ENCODE measurements around the gene CLEC1A. TPM values are rescaled to one million over a fixed set of nuclear protein-coding genes. Genes with fewer than 3 reads are reported as not detected.

CLEC1A gene
- total RNA-seq, 1 experiment from 2014 or later = 0.41 TPM

DNA sequence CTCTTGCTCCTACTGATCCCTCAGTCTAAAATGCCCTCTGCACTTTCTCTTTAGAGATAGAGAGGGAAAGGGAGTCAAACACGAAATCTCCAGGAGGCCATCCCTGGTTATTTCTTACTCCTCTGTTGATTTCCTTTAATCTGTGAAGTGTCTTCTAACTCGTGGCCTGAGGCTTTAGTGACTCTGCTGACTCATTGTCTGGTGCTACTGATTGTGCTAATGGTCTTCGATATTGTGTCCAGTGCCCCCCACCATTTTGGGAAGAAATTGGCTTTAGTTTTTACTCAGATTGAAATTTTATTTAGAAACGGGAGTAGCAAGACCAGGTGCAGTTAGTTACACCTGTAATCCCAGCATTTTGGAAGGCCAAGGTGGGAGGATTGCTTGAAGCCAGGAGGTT, 67.5 kb downstream of the CLEC1A start:
- Histone ChIP-seq H3K27ac (ENCODE audit: low read length) (no peak overlapping the region), H3K9me3 (ENCODE audit: control insufficient read depth, insufficient read depth, low read depth, low read length) (no peaks in the 10 kb centered on the region), H3K27me3 (ENCODE audit: control insufficient read depth, insufficient read depth, low read length) (no peaks in the 10 kb centered on the region), H3K36me3 (ENCODE audit: control insufficient read depth, insufficient read depth, low read length) (no peaks in the 10 kb centered on the region), H3K4me3 (ENCODE audit: low read depth in 2 of 2, low read length in 2 of 2) (no peak overlapping the region), H3K4me1 (ENCODE audit: control insufficient read depth, insufficient read depth, low read length) (no peaks in the 10 kb centered on the region)
- ChIA-PET POLR2A (no interaction called here), CTCF (no interaction called here)
- BruUV-seq (replicated peaks) = no TSS peak
- no peak for ATAC-seq
- DNase-seq (ENCODE audit: low read depth, low spot score) = no peak
- TF ChIP-seq SIN3A (IDR thresholded peaks at IDR 0.05; ENCODE audit: borderline replicate concordance, insufficient read depth, low read depth, low read length) (no peak), POLR2AphosphoS5 (IDR thresholded peaks at IDR 0.05; ENCODE audit: low read depth, low read length) (no peak), CTCF (IDR thresholded peaks at IDR 0.05) (no peak), TCF7L2 (IDR thresholded peaks at IDR 0.05; ENCODE audit: low read depth, low read length) (no peak)
- TF ChIP-seq, protein P1, sequence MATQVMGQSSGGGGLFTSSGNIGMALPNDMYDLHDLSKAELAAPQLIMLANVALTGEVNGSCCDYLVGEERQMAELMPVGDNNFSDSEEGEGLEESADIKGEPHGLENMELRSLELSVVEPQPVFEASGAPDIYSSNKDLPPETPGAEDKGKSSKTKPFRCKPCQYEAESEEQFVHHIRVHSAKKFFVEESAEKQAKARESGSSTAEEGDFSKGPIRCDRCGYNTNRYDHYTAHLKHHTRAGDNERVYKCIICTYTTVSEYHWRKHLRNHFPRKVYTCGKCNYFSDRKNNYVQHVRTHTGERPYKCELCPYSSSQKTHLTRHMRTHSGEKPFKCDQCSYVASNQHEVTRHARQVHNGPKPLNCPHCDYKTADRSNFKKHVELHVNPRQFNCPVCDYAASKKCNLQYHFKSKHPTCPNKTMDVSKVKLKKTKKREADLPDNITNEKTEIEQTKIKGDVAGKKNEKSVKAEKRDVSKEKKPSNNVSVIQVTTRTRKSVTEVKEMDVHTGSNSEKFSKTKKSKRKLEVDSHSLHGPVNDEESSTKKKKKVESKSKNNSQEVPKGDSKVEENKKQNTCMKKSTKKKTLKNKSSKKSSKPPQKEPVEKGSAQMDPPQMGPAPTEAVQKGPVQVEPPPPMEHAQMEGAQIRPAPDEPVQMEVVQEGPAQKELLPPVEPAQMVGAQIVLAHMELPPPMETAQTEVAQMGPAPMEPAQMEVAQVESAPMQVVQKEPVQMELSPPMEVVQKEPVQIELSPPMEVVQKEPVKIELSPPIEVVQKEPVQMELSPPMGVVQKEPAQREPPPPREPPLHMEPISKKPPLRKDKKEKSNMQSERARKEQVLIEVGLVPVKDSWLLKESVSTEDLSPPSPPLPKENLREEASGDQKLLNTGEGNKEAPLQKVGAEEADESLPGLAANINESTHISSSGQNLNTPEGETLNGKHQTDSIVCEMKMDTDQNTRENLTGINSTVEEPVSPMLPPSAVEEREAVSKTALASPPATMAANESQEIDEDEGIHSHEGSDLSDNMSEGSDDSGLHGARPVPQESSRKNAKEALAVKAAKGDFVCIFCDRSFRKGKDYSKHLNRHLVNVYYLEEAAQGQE (IDR thresholded peaks at IDR 0.05; ENCODE audit: insufficient read depth in 1 of 2, low read depth in 2 of 2, low read length in 1 of 2) = no peak
- in situ Hi-C loops (cut with HindIII; ENCODE audit: low pct_unique_long_range_greater_than_20kb, low sequenced_read_pairs) (no loop called here), intact Hi-C loops (cut with micrococcal nuclease; ENCODE audit: unreplicated experiment) (no loop called here)

- ChIA-PET POLR2A (no interaction called here), CTCF (no interaction called here)
- BruUV-seq (replicated peaks) = no TSS peak
- H3K4me1 ChIP-seq (ENCODE audit: control insufficient read depth, insufficient read depth, low read length) = no peaks in the 10 kb centered on the region
- H3K9me3 ChIP-seq (ENCODE audit: control insufficient read depth, insufficient read depth, low read depth, low read length) = no peaks in the 10 kb centered on the region
- ATAC-seq = no peak
- H3K27me3 ChIP-seq (ENCODE audit: control insufficient read depth, insufficient read depth, low read length) = no peaks in the 10 kb centered on the region
- intact Hi-C loops (cut with micrococcal nuclease; ENCODE audit: unreplicated experiment) = no loop called here
- no peak within 1 kb of the TSS for H3K4me3 ChIP-seq (ENCODE audit: low read depth in 2 of 2, low read length in 2 of 2)
- DNase-seq (ENCODE audit: low read depth, low spot score) = no peak
- H3K36me3 ChIP-seq (ENCODE audit: control insufficient read depth, insufficient read depth, low read length) = no peaks in the 10 kb centered on the region
- no peak within 1 kb of the TSS for H3K27ac ChIP-seq (ENCODE audit: low read length)
- in situ Hi-C loops (cut with HindIII; ENCODE audit: low pct_unique_long_range_greater_than_20kb, low sequenced_read_pairs) = no loop called here
- no peak for TF ChIP-seq SIN3A (IDR thresholded peaks at IDR 0.05; ENCODE audit: borderline replicate concordance, insufficient read depth, low read depth, low read length)
- TF ChIP-seq POLR2AphosphoS5 (IDR thresholded peaks at IDR 0.05; ENCODE audit: low read depth, low read length) = no peak
- no peak for TF ChIP-seq TCF7L2 (IDR thresholded peaks at IDR 0.05; ENCODE audit: low read depth, low read length)
- TF ChIP-seq, protein P1 (IDR thresholded peaks at IDR 0.05; ENCODE audit: insufficient read depth in 1 of 2, low read depth in 2 of 2, low read length in 1 of 2) = no peak
- TF ChIP-seq CTCF (IDR thresholded peaks at IDR 0.05) = no peak
These were observed 68.3 kb downstream of the CLEC1A start, which contains the start of gene CLEC9A for GRCh38 chr12:10030446-10030845. Gene CLEC9A, plus strand, starts transcription at chr12:10030682. Its CDS starts 22,006 bp downstream, at chr12:10052688.
